GM19455 (cell line): Measurements from ENCODE around the gene CD6.

Experiments
- ATAC-seq: cut with Tn5 transposase; IDR thresholded peaks from one replicate; pipeline ENCODE4 v1.9.1; 2021; ENCODE audit not compliant: unreplicated experiment

Gene CD6

DNA sequence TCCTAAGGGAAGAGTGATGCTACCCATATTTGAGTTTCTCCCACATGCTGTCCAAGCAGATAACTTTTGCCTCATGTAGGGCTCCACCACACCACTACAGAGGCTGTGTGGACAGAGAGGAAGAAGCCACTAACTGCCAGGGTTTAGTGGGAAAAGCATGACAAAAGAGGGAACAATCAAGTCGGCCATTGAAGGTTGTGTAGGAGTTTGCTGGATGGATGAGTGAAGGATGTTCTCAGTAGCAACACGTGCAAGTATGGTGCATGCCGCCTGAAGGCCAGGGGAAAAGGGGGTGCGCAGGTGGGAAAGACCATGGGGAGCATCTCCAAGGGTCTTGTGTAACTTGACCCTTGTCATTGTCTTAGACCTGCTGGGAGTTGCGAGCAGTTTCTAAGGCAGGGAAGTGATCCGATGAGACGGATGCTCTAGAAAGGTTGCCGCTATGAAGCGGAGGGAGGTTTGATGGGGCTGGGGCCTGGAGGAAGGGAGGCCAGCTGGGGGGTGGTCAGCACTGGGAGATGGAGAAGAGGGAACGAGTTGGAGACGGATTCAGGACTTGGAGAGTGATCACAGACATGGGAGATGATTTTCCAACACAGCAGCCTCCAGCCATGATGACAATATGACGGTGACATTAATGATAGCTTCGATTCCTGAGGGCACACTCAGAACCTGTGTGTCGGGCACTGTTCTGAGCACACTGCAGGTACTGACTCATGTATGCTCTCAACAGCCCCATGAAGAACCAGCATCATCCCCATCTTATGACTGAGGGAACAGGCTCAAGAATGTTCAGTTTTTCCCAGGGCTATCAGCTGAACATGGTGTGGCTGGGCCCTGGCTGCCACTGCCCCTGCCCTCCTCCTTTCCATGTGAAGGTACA lies 53.7 kb downstream of the CD6 start:
- no peak for ATAC-seq

DNA sequence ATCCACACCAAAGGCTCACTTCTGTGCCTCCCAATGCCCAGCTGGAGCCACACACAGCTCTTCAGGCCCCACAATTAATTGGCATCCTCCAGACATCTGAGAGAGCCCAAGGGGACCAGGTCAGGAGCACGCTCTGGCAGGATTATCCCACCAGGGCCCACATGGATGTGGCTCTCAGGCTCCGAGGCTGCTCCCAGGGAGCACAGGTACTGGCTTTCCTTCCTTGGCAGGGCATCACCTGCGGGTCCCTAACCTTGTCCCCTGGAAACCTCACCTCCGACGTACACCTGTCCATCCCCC lies 54.3 kb downstream of the CD6 start:
- ATAC-seq = no peak

DNA sequence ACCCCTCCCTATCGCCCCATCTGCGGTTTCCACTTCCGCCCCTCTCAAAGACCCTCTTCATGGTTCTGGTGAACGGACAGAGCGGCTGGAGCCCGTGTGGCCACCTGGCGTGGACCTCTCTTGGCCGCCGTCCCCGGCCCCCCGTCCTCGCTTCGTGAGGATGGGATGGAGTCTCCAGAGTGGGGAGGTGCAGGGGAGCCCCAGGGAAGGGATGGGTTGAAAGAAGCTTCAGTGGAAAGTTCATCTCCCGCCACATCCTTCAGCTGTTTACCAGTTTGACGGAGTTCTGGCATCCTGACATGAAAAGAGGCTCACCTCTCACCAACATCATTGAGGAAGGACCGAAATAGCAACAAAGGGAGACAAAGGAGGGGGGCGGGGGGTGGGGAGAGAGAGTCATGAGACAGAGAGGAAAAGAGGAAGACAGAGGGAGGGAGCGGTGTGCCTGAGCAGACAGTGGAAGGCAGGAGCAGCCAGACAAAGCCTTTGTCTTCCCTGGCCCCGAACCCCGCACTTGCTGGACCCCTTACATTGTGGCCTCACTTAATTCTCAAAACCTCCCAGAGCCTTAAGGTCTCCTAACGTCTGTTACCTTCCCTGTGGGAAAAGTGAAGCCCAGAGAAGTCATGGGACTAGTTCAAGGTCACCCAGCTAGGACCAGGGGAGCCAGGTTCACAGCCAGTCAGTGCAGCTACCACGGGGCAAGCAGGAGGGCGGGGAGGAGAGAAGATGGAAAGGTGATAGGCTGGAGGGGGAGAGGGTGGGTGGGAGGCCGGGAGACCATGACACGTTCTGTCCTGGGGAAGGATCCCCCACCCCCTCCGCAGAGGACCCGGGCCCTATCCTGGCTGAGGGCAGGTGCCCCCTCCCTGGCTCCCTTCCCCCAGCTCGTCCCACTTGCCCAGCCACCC lies 54.9 kb downstream of the CD6 start:
- no peak for ATAC-seq

DNA sequence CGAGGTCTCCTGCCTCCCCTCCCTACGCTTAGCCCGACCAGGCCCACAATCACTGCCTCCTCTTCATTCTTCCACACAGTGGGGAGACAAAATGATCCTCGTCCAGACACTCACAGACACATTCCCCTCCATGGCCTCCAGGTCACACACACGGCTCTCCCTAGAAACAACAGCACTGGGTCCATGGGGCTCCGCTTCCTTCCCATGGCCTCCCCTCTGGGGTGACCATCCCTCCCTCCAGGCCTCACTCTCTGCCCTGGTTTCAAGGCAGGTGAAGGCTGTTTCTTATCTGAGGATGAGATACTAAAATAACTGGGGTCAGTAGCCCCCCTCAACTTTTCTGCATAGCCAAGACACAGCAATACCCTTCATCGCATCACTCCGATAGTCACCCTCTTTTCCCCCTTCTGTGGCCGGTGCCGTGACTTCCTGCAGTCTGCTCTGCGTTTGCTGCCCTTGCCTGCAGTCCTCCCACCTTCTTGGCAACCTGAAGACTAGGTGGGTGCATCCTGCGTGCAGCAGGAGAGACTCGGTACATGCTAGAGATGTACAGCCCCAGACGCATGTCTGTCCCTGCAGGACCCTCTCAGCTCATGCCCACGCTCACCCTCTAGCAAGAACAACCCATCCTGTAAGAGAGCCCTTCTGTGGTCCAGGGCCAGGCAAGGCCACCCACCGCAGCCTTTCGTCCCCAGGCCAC lies 55.8 kb downstream of the CD6 start:
- ATAC-seq = no peak

DNA sequence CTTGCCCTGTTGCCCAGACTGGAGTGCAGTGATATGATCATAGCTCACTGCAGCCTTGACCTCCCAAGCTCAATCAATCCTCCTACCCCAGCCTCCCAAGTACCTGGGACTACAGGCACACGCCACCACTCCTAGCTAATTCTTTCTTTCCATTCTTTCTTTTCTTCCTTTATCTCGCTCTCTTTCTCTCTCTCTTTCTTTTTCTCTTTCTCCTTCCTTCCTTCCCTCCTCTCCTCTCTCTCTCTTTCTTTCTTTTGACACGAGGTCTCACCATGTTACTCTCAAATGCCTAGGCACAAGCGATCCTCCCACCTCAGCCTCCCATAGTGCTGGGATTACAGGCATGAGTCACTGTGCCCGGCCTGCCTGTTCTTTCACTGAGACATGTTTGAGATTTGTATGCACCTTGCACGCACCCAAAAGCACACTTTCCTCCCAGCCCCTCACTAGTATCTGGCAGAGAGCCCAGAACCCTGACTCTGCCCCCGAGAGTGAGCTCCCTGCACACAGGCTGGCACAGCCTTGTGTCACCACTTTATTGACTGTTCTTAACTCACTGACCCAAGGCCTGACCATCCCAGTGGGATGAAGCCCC lies 56.8 kb downstream of the CD6 start:
- ATAC-seq = peak; percentile 64

DNA sequence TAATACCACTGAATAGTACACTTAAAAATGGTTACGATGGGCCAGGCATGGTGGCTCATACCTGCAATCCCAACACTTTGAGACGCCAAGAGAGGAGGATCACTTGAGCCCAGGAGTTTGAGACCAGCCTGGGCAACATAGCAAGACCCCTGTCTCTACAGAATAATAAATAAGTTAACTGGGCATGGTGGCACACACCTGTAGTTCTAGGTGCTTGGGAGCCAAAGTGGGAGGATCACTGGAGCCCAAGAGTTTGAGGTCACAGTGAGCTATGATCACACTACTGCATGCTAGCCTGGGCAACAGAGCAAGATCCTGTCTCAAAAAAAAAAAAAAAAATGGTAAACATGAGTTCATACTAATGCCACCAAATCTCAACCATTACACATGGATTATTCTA lies 61.3 kb downstream of the CD6 start:
- no peak for ATAC-seq

DNA sequence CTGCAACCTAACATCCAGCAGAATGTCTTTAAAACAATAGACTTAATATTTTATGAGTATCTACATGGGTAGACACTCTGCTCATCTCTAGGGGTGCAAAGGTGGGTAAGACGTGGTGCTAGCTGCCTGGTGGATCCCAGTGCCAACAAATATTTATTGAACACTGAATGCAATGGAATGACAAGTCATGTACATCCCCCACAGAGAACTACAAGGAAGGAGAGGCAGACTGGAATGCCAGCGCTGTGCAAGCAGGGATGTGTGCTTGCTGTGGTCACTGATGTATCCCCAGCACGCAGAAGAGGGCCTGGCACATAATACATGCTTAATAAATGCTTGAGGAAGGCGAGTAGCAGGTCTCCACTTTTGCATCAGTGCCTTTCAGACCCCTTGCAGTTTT lies 61.9 kb downstream of the CD6 start:
- no peak for ATAC-seq

DNA sequence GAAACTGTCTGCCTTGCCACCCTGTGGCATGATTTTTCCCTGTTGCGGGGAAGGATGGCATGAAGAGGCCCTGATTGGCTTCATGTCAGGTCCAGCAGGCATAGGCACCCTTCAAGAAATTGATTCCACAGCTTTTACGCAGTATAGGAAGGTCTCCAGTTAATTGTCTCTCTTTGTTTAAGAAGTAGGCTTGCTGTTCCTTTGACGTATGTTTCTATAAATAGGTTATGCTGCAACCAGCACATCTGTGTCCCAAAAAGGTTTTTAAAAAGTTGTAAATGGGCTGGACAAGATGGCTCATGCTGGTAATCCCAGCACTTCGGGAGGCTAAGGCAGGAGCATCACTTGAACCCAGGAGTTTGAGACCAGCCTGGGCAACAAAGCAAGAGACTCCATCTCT lies 62.6 kb downstream of the CD6 start:
- ATAC-seq = no peak

DNA sequence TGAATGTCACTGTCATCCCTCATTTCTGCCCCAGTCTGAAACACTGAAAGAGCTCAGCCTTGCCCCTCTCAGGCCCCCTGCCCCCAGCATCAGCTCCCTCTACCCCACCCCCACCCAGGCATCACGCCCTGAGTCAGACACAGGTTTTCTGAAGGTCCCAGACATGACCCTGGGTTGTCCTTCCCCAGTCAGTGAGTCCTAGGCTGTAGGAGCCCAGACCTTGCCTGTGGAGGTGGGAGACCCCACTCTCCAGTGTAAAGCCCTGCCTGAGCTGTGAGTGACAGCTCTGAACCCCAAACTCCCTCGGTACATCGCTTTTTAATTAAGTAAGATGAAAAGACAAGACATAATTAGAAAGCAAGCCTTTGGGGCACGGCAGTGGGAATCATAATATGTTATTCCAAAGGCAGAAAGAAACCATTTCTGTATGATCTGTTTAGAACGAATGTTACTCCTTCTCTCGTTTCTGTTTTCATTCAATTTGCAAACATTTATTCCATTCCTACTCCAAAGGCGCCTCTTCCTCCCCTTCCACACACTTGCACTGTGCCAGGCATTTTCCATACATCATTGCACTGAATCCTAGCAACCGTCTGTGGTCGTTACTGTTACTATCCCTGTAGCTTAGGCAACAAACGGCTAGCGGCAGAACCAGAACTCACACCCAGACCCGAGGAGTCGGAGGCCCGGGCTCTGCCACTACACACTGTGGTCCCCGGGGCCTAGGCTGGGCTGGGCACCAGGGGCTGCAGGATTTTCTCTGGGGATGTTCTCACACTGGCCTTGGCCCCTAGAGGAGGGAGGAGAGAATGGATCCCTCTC lies 63.4 kb downstream of the CD6 start:
- ATAC-seq = no peak

DNA sequence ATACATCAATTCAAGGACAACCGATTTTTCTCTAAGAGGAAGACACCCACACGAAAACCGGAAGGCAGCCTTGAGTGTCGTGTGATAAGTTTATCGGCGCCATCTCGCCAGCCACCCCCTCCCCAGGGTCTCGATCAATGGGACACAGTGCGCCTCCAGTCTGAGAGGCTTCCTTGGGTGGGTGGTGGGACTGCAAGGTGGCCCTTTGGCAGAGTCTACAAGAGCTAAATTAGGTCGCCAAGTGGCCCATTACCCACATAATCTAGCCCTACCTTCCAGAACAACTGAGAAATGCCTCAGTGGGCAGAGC lies 64.0 kb downstream of the CD6 start:
- no peak for ATAC-seq

DNA sequence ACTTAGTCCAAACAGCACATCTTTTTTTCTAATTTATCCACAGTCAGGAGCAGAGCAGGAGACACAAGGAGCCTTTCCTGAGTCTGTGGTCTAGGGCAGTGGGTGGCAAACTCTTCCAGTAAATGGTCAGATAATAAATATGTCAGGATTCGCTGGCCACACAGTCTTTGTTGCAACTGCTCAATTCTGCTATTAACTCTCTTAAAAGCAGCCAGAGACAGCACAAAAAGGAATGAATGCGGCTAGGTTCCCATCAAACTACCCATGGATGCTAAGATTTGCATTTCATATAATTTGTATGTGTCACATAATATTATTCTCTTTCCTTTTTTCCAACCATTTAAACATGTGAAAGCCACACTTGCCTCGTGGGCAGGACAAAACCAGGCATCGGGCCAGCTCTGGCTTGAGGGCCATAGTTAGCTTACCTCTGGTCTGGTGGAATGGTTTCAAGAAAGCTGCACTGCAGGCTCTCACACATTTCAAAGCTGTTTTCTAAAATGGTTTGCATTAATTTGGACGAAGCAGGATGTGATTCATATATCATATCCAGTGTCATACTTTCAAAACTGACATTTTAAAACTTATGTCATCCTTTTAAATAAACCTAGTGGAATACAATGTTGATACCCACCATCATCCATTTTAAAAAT lies 66.1 kb downstream of the CD6 start:
- ATAC-seq = no peak

DNA sequence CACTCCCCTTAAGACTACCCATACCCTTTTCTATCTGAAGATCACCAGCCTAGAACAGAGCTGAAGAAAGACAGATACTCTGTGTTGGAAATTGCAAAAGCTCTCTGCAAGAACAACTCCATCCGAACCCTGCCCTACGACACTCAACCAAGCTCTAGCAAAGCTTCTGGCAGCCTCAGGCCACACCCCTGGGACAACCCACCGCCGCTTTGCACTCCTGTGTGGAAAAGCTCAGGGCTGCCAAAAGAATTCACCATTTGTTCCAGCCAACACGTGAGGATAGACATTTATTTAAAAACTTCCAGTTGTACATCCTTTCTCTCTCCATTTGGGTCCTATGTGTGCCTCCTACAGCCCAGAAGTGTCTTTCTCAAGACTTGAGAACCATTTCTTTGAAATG lies 68.4 kb downstream of the CD6 start:
- no peak for ATAC-seq

DNA sequence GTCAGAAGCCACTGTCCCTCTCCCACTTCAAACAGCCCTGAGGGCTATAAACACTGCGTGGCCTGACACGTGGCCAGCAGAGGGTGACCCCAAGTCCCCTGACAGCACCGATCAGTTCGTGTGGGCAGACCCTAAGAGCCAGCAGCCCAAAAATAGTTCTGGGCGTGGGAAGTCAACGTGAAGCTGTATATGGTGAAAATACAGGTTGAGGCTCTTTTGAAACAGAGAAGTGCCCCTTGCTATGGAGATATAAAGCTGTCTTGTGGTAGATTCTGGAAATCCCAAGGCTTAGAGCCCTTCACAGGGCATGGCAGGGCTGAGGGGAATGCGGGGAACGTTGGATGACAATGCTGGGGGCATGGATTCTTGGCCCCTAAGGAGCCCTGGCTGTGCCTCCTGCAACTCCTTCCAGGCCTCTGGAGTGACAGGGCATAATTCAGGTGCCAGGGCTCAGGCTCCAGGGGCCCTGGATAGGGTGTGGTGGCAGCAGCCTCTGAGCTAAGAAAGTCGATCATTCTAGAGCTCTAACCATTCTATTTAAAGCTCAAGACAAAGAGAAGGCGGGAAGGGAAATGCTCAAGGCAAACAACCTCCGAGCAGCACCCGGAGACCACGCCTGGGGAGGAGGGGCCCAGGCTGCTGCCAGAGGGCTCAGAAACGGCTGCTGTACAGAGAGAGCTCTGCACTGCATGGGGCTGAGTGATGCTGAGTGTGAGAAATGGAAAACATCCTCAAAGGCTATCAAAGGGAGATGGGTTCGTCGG lies 70.5 kb downstream of the CD6 start:
- ATAC-seq = peak; percentile 80

DNA sequence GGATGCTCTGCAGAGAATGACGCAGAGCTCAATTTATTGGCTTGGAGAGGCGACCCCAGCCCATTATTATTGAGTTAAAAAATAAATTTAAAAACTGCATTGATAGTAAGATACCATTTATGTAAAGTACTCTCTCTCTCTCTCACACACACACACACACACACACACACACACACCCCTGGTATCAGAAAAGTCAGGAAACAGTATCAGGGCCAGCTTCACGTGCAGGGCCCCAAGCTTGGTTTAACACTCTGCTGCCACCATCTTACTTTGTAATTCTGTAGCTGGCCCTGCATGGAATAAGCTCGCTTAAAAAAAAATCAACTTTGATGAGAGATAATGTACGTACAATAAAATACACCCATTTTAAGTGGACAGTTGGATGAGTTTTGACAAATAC lies 71.1 kb downstream of the CD6 start:
- no peak for ATAC-seq

DNA sequence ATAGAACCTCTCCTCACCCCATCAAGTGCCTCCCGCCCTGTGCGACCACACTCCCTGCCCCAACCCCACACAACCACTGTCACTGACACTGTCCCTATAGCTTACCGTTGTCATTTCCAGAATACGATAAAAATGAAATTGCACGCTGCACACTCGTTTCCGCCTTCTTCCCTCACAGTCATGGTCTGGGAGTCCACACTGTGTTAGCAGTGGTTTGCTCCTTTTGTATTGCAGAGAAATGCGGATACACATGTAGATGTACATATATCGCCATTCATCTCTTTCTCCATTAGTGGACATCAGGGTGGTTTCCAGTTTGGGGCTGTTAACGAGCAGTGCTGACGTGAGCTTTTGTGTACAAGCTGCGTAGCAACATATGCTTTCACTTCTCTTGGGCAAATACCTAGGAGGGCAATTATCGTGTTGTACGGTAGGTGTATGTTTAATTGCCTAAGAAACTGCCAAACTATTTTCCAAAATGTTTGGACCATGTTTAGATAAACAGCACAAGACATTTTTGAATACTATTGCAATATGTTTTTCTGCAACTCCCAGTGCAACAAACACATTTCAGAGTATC lies 71.6 kb downstream of the CD6 start:
- no peak for ATAC-seq

DNA sequence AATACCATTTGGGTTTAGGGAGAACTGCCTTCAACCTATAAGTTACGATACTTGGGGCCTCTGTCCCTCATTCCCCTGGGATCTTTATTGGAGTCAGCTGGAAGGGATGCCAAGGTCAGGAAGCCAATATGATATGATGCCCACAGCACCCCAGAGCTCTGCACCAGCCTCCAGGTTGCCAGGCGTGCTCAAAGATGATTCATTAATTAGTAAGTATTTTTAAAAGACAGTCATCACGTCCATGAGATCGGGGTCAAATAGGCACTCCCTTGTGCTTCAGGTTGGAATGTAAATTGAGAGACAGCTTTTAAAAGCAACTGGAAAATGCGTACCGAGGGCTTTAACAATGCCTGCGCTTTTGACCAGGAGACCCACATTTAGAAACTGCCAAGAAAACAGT lies 73.8 kb downstream of the CD6 start:
- no peak for ATAC-seq

DNA sequence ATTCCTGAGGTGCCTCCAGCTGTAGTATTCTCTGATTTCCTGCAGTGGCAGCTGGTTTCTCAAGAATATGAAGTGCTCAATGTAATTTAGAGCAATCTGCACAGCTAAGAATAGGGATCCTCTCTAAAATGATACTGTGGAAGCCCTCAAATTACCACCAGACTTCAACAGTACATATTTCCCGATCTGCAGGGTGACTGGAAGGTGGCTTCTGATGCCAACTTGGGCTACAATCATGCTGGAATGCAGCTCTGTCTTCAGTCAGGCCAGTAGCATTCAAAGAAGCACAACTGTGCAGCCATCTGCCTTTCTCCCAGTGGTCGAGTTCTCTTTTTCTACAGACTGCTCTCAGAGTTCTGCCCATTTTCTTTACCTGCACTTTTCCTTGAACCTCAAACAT lies 75.4 kb downstream of the CD6 start:
- ATAC-seq = no peak

DNA sequence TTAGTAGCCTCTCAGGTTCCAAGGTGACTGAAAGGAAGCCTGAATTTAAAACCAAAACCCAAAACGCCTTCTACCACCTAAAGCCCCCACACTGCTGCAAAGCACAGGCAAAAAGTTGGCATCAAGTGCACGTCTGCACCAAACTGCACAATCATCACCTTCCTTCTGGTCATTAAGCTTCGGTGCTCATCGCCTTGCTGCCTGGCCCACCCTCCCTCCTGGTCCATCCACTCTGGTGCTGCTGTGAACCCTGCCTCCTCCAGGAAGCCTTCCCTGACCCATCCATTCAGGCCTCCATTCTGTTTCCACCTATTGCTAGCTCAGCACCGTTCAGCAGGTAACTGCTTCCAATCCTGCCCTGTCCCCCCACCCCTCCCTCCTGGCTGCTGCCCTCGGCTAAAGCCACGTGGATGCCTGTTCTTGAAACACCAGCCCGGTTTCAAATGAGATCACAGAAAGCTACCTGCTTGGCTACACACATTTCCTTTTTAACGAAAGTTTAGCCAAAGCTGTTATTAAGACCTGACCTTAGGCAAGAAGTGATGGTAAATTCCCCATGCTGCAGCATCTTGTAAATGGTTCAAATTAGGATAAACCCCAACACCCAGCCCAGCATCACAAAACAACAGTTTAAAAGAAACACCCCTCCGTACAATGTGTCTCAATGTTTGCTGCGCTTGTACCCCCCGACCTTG lies 77.0 kb downstream of the CD6 start:
- no peak for ATAC-seq

DNA sequence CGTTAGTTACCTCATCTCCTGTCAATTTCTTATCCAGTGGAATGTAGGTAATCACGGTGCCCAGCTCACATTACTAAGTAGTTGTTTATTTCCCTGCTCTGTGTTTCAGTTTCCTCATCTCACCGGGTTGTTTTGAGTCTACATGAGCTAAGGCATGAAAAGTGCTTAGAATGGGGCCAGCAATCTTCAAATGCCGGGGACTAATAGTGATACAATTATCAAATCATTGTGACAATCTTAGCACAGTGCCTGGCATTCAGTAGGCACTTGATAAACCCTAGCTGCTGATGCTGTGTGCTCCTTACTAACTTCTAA lies 77.5 kb downstream of the CD6 start:
- ATAC-seq = no peak
